Activated CD4-positive, alpha-beta memory T cell treated with anti-CD3 and anti-CD28 coated beads, Interleukin-2, amount 10 ng/mL, durations not matched to agents 7 days and 5 days (primary cell): ENCODE measurements around the gene SGCD. TPM values are rescaled to one million over a fixed set of nuclear protein-coding genes. Genes with fewer than 3 reads are reported as not detected.

ENCODE experiments used
- CTCF ChIA-PET: fragments of 350-600 bp; sonication (Branson Sonifier 250); formaldehyde crosslinking; loops from one replicate; lab custom pipeline; 2021; ENCODE audit warnings: antibody characterized with exemption, inconsistent platforms; lab: Charles Lee
- POLR2A ChIA-PET: fragments of 350-600 bp; sonication (Branson Sonifier 250); formaldehyde crosslinking; loops from one replicate; lab custom pipeline; 2021; ENCODE audit warnings: antibody characterized with exemption; lab: Charles Lee
- DNase-seq: peaks from one replicate; pipeline ENCODE4 v3.0.0-alpha.2; 2020
- H3K27ac Mint-ChIP-seq: one replicate; pipeline ENCODE4 v1.8.0; 2021; ENCODE audit warnings: mild to moderate bottlenecking, mixed read lengths
- H3K27me3 Mint-ChIP-seq: one replicate; pipeline ENCODE4 v1.8.0; 2021; ENCODE audit warnings: mixed read lengths
- H3K36me3 Mint-ChIP-seq: one replicate; pipeline ENCODE4 v1.8.0; 2021; ENCODE audit warnings: low read depth, mixed read lengths
- H3K4me1 Mint-ChIP-seq: one replicate; pipeline ENCODE4 v1.8.0; 2021; ENCODE audit warnings: mixed read lengths
- H3K4me3 Mint-ChIP-seq: one replicate; pipeline ENCODE4 v1.8.0; 2021; ENCODE audit warnings: mild to moderate bottlenecking, mixed read lengths
- H3K9me3 Mint-ChIP-seq: one replicate; pipeline ENCODE4 v1.8.0; 2021; ENCODE audit warnings: mixed read lengths
- total RNA-seq, 2 experiments: library from RNA; stranded (reverse); gene quantifications; one replicate each; pipeline ENCODE4 v1.2.3, GENCODE V29; 2021

The SGCD gene
- total RNA-seq, 2 experiments from 2014 or later = not detected

- H3K27ac Mint-ChIP-seq = no peak overlapping the region
- H3K9me3 Mint-ChIP-seq = peaks cover 8% of the 10 kb centered on the region
- POLR2A ChIA-PET = no interaction called here
- CTCF ChIA-PET = no interaction called here
- H3K4me1 Mint-ChIP-seq = no peaks in the 10 kb centered on the region
- no peaks in the 10 kb centered on the region for H3K27me3 Mint-ChIP-seq
- no peak for DNase-seq
- H3K4me3 Mint-ChIP-seq = no peak overlapping the region
- H3K36me3 Mint-ChIP-seq = no peaks in the 10 kb centered on the region
These were observed 155.9 kb downstream of the SGCD start for GRCh38 chr5:156482818-156483217.

- H3K27ac Mint-ChIP-seq = no peak overlapping the region
These were observed 159.7 kb downstream of the SGCD start for GRCh38 chr5:156486394-156487238.

GRCh38 chr5:156491766-156492165, 164.8 kb downstream of the SGCD start:
- peaks cover 9% of the 10 kb centered on the region for H3K9me3 Mint-ChIP-seq
- no peak overlapping the region for H3K4me3 Mint-ChIP-seq
- POLR2A ChIA-PET = no interaction called here
- H3K27me3 Mint-ChIP-seq = peaks cover 3% of the 10 kb centered on the region
- no peaks in the 10 kb centered on the region for H3K36me3 Mint-ChIP-seq
- no peaks in the 10 kb centered on the region for H3K4me1 Mint-ChIP-seq
- DNase-seq = no peak
- CTCF ChIA-PET = no interaction called here
- no peak overlapping the region for H3K27ac Mint-ChIP-seq

More at GRCh38 chr5:156486394-156487238, 159.7 kb downstream of the SGCD start:
- H3K4me3 Mint-ChIP-seq = no peak overlapping the region
- H3K36me3 Mint-ChIP-seq = no peaks in the 10 kb centered on the region
- POLR2A ChIA-PET = no interaction called here
- peaks cover 3% of the 10 kb centered on the region for H3K27me3 Mint-ChIP-seq
- CTCF ChIA-PET = no interaction called here
- H3K4me1 Mint-ChIP-seq = no peaks in the 10 kb centered on the region
- no peak for DNase-seq
- peaks cover 12% of the 10 kb centered on the region for H3K9me3 Mint-ChIP-seq

GRCh38 chr5:156496291-156496690, 169.3 kb downstream of the SGCD start:
- Mint-ChIP-seq H3K4me3 (no peak overlapping the region), H3K4me1 (no peaks in the 10 kb centered on the region), H3K27ac (no peak overlapping the region), H3K27me3 (no peaks in the 10 kb centered on the region), H3K36me3 (no peaks in the 10 kb centered on the region), H3K9me3 (no peaks in the 10 kb centered on the region)
- no peak for DNase-seq
- ChIA-PET POLR2A (no interaction called here), CTCF (no interaction called here)

- Mint-ChIP-seq H3K4me3 (no peak overlapping the region), H3K36me3 (no peaks in the 10 kb centered on the region), H3K27me3 (no peaks in the 10 kb centered on the region), H3K9me3 (no peaks in the 10 kb centered on the region), H3K4me1 (no peaks in the 10 kb centered on the region), H3K27ac (no peak overlapping the region)
- no peak for DNase-seq
- POLR2A ChIA-PET = no interaction called here
- CTCF ChIA-PET = no interaction called here
These were observed 170.8 kb downstream of the SGCD start for GRCh38 chr5:156497804-156498208.

GRCh38 chr5:156498226-156498980, 171.4 kb downstream of the SGCD start:
- CTCF ChIA-PET = no interaction called here
- DNase-seq = no peak
- POLR2A ChIA-PET = no interaction called here

GRCh38 chr5:156500755-156501154, 173.8 kb downstream of the SGCD start:
- Mint-ChIP-seq H3K36me3 (no peaks in the 10 kb centered on the region), H3K27ac (no peak overlapping the region), H3K27me3 (no peaks in the 10 kb centered on the region), H3K4me1 (no peaks in the 10 kb centered on the region), H3K4me3 (no peak overlapping the region), H3K9me3 (no peaks in the 10 kb centered on the region)
- POLR2A ChIA-PET = no interaction called here
- CTCF ChIA-PET = no interaction called here
- no peak for DNase-seq

More at GRCh38 chr5:156498226-156498980, 171.4 kb downstream of the SGCD start:
- no peak overlapping the region for H3K4me3 Mint-ChIP-seq
- no peak overlapping the region for H3K27ac Mint-ChIP-seq
- H3K27me3 Mint-ChIP-seq = no peaks in the 10 kb centered on the region
- no peaks in the 10 kb centered on the region for H3K36me3 Mint-ChIP-seq
- no peaks in the 10 kb centered on the region for H3K4me1 Mint-ChIP-seq
- H3K9me3 Mint-ChIP-seq = no peaks in the 10 kb centered on the region

- Mint-ChIP-seq H3K4me3 (no peak overlapping the region), H3K36me3 (no peaks in the 10 kb centered on the region), H3K27ac (no peak overlapping the region), H3K27me3 (no peaks in the 10 kb centered on the region), H3K4me1 (no peaks in the 10 kb centered on the region), H3K9me3 (no peaks in the 10 kb centered on the region)
- ChIA-PET CTCF (no interaction called here), POLR2A (no interaction called here)
- no peak for DNase-seq
These were observed 178.1 kb downstream of the SGCD start for GRCh38 chr5:156505101-156505500.

- Mint-ChIP-seq H3K4me1 (no peaks in the 10 kb centered on the region), H3K4me3 (no peak overlapping the region), H3K9me3 (no peaks in the 10 kb centered on the region), H3K36me3 (no peaks in the 10 kb centered on the region), H3K27me3 (no peaks in the 10 kb centered on the region), H3K27ac (no peak overlapping the region)
- DNase-seq = no peak
- ChIA-PET CTCF (no interaction called here), POLR2A (no interaction called here)
These were observed 186.3 kb downstream of the SGCD start for GRCh38 chr5:156513123-156513815.

GRCh38 chr5:156515121-156515520, 188.2 kb downstream of the SGCD start:
- POLR2A ChIA-PET = no interaction called here
- no peaks in the 10 kb centered on the region for H3K4me1 Mint-ChIP-seq
- DNase-seq = no peak
- H3K27me3 Mint-ChIP-seq = no peaks in the 10 kb centered on the region
- no peak overlapping the region for H3K4me3 Mint-ChIP-seq
- CTCF ChIA-PET = no interaction called here
- no peaks in the 10 kb centered on the region for H3K9me3 Mint-ChIP-seq
- no peaks in the 10 kb centered on the region for H3K36me3 Mint-ChIP-seq
- no peak overlapping the region for H3K27ac Mint-ChIP-seq

- Mint-ChIP-seq H3K27ac (no peak overlapping the region), H3K27me3 (no peaks in the 10 kb centered on the region), H3K9me3 (no peaks in the 10 kb centered on the region), H3K4me3 (no peak overlapping the region), H3K4me1 (no peaks in the 10 kb centered on the region), H3K36me3 (no peaks in the 10 kb centered on the region)
- POLR2A ChIA-PET = no interaction called here
- CTCF ChIA-PET = no interaction called here
- DNase-seq = no peak
These were observed 188.9 kb downstream of the SGCD start for GRCh38 chr5:156515803-156516360.

GRCh38 chr5:156522651-156523529, 195.9 kb downstream of the SGCD start:
- Mint-ChIP-seq H3K4me1 (no peaks in the 10 kb centered on the region), H3K27ac (no peak overlapping the region), H3K4me3 (no peak overlapping the region), H3K36me3 (no peaks in the 10 kb centered on the region), H3K27me3 (no peaks in the 10 kb centered on the region), H3K9me3 (no peaks in the 10 kb centered on the region)
- ChIA-PET CTCF (no interaction called here), POLR2A (no interaction called here)
- no peak for DNase-seq
